H1 (cell line): ENCODE measurements around the gene PITPNC1. TPM values are rescaled to one million over a fixed set of nuclear protein-coding genes. Genes with fewer than 3 reads are reported as not detected.

Source experiments
- CBX5 ChIP-seq: fragments of 300-800, 300-1000 bp; sonication (generic); IDR thresholded peaks from 2 replicates; pipeline ENCODE4 v1.7.1; 2016; ENCODE audit warnings: antibody characterized with exemption, low read length, low read depth
- EZH2 ChIP-seq: fragments of 200-600 bp; sonication (generic); IDR thresholded peaks from 2 replicates; pipeline ENCODE4 v1.7.1; 2012; ENCODE audit warnings: low read depth, mild to moderate bottlenecking, moderate library complexity, low read length, inconsistent platforms; ENCODE audit not compliant: severe bottlenecking
- polyA plus RNA-seq, 7 experiments: library from polyadenylated mRNA; depleted of rRNA in 3 of 7; stranded (reverse) in 5 of 7; unstranded in 2 of 7; fragments of >200 nt in 5 of 7; fragments of 200-250 nt in 2 of 7; gene quantifications; 1 replicate in 5 of 7; 2 replicates in 1 of 7; 4 replicates in 1 of 7; pipeline versions ENCODE4 v1.2.1 to v1.2.3, GENCODE V29; 2011 to 2013; ENCODE audit warnings: missing spikeins in 2 of 7, mixed read lengths in 2 of 7
- total RNA-seq: library from RNA; stranded (reverse); fragmentation: NEBNext Ultra II Directional; extraction: Animal tissue kit (Norgen Biotek cat#: 25700); gene quantifications from 2 replicates; pipeline ENCODE4 v1.2.1, GENCODE V29; 2021
- TF ChIP-seq, protein P1 (sequence below): fragments of 300-600 bp; sonication (generic); IDR thresholded peaks from 2 replicates; pipeline ENCODE4 v1.7.1; 2012; ENCODE audit warnings: low read length, moderate library complexity, mild to moderate bottlenecking, inconsistent platforms; ENCODE audit not compliant: insufficient replicate concordance

PITPNC1 gene
- total and polyA plus RNA-seq, 2 of the 8 experiments (the other 6 are each of a cell fraction or from before 2014, with no cell fraction given), result 17.6 to 54.7 TPM

DNA sequence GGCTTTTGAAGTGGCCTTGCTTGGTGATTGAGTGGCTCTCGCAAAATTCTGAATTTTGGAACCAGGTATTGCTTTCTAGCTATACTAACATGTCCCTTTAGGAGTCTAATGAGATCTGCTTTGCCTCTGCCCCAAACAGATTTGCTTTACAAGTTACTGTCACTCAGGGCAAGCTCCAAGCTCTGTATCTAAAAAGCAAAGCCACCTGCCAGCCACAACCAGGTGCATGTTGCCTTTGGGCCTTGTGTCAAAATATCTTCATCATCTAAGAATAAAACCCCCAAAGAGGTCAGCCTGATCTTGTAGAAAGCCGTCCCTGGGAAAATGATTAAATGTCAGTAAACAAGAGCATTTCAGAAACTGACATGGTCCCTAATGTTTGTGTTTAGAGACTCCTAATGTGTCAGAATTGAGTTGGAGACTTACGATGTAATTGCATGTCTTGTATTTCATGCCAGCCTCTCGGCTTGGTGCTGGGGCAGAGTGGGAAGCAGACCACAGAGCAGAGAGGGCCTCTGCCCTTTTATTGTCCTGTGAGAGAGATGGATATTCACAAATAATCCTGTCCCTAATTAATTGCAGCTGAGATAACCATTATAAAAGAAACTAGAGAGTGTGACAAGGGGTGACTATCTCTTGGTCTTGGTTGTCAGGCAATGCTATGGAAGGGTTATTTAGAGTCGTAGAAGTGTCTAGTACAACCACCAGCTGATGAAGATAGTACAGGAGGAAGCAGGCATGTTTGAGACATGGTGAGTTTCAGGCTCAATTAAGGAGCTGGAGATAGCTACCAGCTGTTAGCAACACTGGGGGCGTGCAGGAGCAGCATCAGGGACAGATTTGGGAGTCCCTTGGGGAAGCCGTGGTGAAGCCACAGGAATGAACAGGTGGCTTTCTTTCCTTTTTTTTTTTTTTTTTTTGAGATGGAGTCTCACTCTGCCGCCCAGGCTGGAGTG, 90.7 kb downstream of the PITPNC1 start (continued):
- TF ChIP-seq, protein P1, sequence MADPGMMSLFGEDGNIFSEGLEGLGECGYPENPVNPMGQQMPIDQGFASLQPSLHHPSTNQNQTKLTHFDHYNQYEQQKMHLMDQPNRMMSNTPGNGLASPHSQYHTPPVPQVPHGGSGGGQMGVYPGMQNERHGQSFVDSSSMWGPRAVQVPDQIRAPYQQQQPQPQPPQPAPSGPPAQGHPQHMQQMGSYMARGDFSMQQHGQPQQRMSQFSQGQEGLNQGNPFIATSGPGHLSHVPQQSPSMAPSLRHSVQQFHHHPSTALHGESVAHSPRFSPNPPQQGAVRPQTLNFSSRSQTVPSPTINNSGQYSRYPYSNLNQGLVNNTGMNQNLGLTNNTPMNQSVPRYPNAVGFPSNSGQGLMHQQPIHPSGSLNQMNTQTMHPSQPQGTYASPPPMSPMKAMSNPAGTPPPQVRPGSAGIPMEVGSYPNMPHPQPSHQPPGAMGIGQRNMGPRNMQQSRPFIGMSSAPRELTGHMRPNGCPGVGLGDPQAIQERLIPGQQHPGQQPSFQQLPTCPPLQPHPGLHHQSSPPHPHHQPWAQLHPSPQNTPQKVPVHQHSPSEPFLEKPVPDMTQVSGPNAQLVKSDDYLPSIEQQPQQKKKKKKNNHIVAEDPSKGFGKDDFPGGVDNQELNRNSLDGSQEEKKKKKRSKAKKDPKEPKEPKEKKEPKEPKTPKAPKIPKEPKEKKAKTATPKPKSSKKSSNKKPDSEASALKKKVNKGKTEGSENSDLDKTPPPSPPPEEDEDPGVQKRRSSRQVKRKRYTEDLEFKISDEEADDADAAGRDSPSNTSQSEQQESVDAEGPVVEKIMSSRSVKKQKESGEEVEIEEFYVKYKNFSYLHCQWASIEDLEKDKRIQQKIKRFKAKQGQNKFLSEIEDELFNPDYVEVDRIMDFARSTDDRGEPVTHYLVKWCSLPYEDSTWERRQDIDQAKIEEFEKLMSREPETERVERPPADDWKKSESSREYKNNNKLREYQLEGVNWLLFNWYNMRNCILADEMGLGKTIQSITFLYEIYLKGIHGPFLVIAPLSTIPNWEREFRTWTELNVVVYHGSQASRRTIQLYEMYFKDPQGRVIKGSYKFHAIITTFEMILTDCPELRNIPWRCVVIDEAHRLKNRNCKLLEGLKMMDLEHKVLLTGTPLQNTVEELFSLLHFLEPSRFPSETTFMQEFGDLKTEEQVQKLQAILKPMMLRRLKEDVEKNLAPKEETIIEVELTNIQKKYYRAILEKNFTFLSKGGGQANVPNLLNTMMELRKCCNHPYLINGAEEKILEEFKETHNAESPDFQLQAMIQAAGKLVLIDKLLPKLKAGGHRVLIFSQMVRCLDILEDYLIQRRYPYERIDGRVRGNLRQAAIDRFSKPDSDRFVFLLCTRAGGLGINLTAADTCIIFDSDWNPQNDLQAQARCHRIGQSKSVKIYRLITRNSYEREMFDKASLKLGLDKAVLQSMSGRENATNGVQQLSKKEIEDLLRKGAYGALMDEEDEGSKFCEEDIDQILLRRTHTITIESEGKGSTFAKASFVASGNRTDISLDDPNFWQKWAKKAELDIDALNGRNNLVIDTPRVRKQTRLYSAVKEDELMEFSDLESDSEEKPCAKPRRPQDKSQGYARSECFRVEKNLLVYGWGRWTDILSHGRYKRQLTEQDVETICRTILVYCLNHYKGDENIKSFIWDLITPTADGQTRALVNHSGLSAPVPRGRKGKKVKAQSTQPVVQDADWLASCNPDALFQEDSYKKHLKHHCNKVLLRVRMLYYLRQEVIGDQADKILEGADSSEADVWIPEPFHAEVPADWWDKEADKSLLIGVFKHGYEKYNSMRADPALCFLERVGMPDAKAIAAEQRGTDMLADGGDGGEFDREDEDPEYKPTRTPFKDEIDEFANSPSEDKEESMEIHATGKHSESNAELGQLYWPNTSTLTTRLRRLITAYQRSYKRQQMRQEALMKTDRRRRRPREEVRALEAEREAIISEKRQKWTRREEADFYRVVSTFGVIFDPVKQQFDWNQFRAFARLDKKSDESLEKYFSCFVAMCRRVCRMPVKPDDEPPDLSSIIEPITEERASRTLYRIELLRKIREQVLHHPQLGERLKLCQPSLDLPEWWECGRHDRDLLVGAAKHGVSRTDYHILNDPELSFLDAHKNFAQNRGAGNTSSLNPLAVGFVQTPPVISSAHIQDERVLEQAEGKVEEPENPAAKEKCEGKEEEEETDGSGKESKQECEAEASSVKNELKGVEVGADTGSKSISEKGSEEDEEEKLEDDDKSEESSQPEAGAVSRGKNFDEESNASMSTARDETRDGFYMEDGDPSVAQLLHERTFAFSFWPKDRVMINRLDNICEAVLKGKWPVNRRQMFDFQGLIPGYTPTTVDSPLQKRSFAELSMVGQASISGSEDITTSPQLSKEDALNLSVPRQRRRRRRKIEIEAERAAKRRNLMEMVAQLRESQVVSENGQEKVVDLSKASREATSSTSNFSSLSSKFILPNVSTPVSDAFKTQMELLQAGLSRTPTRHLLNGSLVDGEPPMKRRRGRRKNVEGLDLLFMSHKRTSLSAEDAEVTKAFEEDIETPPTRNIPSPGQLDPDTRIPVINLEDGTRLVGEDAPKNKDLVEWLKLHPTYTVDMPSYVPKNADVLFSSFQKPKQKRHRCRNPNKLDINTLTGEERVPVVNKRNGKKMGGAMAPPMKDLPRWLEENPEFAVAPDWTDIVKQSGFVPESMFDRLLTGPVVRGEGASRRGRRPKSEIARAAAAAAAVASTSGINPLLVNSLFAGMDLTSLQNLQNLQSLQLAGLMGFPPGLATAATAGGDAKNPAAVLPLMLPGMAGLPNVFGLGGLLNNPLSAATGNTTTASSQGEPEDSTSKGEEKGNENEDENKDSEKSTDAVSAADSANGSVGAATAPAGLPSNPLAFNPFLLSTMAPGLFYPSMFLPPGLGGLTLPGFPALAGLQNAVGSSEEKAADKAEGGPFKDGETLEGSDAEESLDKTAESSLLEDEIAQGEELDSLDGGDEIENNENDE, result no peak
- TF ChIP-seq EZH2, result no peak
- no peak for TF ChIP-seq CBX5
